Neural crest cell (in vitro differentiated cells): ENCODE measurements around the gene NDUFC1. TPM values are rescaled to one million over a fixed set of nuclear protein-coding genes. Genes with fewer than 3 reads are reported as not detected.

Source experiments
- DNase-seq: peaks from one replicate; pipeline ENCODE4 v3.0.0; 2021; ENCODE audit warnings: low read depth, mixed read lengths, low spot score
- H3K27ac Mint-ChIP-seq: one replicate; pipeline ENCODE4 v1.8.0; 2021; ENCODE audit warnings: mild to moderate bottlenecking, mixed read lengths; ENCODE audit not compliant: unreplicated experiment
- H3K27me3 Mint-ChIP-seq: 2 replicates; pipeline ENCODE4 v1.8.0; 2021; ENCODE audit warnings: low read depth, mild to moderate bottlenecking, mixed read lengths
- H3K36me3 Mint-ChIP-seq: 2 replicates; pipeline ENCODE4 v1.8.0; 2021; ENCODE audit warnings: low read depth, mild to moderate bottlenecking, mixed read lengths
- H3K4me1 Mint-ChIP-seq: 2 replicates; pipeline ENCODE4 v1.8.0; 2021; ENCODE audit warnings: mixed read lengths
- H3K4me3 Mint-ChIP-seq: one replicate; pipeline ENCODE4 v1.8.0; 2021; ENCODE audit warnings: mild to moderate bottlenecking, mixed read lengths
- H3K9me3 Mint-ChIP-seq: 2 replicates; pipeline ENCODE4 v1.8.0; 2021; ENCODE audit warnings: mixed read lengths
- total RNA-seq: library from RNA; stranded (reverse); gene quantifications from 2 replicates; pipeline ENCODE4 v1.2.1, GENCODE V29; 2021
- TF ChIP-seq, protein P1 (sequence below): fragments of 200-600 bp; sonication (generic); conservative IDR thresholded peaks from 2 replicates; pipeline ENCODE4 v1.5.0; 2021; ENCODE audit warnings: antibody characterized with exemption, mild to moderate bottlenecking

The NDUFC1 gene
- total RNA-seq, 1 donor from 2014 or later: 54.4 TPM

DNA sequence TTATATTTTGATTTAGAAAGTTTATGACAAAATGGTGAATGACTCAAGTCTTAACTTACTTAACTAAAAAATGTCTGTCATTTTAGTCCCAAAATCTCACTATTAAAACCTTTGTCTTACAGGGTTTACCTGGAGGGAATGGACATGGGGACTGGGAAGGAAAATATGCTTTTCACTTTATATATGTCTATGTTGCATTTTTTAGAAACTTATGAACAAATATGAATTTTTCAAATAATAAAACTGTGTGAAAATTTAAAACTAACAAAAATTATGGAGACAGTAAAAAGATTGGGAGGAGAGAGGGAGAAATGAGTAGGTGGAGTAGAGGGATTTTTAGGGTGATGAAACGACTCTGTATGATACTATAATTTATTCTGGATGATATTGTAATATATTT, 28.4 kb downstream of the NDUFC1 start:
- TF ChIP-seq, protein P1, sequence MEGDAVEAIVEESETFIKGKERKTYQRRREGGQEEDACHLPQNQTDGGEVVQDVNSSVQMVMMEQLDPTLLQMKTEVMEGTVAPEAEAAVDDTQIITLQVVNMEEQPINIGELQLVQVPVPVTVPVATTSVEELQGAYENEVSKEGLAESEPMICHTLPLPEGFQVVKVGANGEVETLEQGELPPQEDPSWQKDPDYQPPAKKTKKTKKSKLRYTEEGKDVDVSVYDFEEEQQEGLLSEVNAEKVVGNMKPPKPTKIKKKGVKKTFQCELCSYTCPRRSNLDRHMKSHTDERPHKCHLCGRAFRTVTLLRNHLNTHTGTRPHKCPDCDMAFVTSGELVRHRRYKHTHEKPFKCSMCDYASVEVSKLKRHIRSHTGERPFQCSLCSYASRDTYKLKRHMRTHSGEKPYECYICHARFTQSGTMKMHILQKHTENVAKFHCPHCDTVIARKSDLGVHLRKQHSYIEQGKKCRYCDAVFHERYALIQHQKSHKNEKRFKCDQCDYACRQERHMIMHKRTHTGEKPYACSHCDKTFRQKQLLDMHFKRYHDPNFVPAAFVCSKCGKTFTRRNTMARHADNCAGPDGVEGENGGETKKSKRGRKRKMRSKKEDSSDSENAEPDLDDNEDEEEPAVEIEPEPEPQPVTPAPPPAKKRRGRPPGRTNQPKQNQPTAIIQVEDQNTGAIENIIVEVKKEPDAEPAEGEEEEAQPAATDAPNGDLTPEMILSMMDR: no peak
- H3K27me3 Mint-ChIP-seq: peaks cover 23% of the 10 kb centered on the region
- no peak overlapping the region for H3K4me3 Mint-ChIP-seq
- H3K36me3 Mint-ChIP-seq: no peaks in the 10 kb centered on the region
- peaks cover under 1% of the 10 kb centered on the region for H3K4me1 Mint-ChIP-seq
- no peak for DNase-seq
- no peak overlapping the region for H3K27ac Mint-ChIP-seq
- H3K9me3 Mint-ChIP-seq: no peaks in the 10 kb centered on the region

DNA sequence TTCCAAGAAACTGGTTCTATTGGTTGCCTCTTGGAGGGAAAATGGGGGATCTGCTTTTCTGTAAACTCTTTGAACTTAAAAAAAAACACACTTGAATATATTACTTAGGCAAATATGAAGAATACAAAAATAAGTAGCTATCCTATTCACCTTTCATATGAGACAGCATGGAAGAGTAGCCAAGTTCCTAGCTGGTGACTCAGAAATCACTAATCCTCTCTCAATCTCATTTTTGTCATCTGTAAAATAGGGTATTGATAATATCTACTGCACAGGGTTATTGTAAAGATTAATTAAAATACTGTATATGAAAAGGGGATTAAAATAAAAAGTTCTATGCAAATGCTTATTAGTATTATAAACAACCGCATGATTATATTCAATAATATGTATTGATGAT, 35.0 kb downstream of the NDUFC1 start:
- Mint-ChIP-seq H3K4me1 (peaks cover 12% of the 10 kb centered on the region), H3K27ac (no peak overlapping the region), H3K27me3 (no peaks in the 10 kb centered on the region), H3K36me3 (no peaks in the 10 kb centered on the region), H3K9me3 (no peaks in the 10 kb centered on the region), H3K4me3 (no peak overlapping the region)
- DNase-seq: no peak
- TF ChIP-seq, protein P1: no peak

DNA sequence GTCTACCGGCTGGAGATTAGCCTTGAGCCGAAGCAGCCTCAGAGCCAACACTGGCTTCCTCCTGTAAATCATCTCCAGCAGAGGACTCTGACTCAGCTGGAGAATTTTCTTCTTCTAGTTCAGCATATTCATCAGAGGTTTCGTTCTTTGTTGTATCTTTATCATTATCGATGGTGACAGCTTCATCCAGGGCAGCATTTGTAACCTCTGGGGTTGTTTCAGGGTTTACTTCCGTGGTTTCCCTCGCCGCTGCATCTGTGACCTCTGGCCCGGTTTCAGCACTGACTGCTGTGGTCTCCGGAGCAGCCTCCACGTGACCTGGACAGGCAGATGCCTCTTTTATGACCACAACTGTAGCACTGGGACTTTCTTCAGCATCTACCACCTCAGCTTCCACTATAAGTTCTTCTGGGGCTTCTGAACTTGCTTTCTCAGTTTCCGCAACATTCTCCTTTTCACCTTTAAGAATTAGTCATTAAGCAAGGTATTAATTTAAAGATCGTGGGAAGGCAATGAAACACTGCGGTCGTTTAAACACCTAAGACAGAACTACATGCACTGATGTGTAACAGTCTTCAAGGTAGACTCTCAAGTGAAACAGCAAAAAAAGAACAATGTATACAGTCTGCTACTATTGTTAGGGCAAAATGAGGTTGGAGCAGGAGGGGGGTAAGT, 35.6 kb downstream of the NDUFC1 start:
- TF ChIP-seq, protein P1: no peak
- peaks cover 12% of the 10 kb centered on the region for H3K4me1 Mint-ChIP-seq
- peak overlapping the region; percentile 6 for H3K27ac Mint-ChIP-seq
- H3K27me3 Mint-ChIP-seq: no peaks in the 10 kb centered on the region
- no peak overlapping the region for H3K4me3 Mint-ChIP-seq
- H3K9me3 Mint-ChIP-seq: no peaks in the 10 kb centered on the region
- H3K36me3 Mint-ChIP-seq: no peaks in the 10 kb centered on the region
- DNase-seq: peak; percentile 34

DNA sequence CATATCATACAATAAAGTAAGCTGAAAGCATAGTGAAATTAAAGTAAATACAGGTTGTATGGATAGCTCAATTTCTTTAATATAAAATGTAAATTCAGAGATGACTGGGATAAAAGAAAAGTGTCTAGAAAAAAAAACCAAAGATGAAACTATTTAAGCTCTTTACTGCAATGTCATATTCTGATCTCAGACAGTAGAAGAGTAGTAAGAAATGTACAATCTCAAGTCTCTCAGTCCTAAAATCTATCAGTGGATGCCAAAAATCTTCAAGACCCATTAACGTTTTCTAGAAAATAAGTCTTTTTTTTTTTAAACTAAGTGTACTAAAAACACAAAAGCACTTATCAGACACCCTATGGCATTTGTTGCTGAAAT, 36.1 kb downstream of the NDUFC1 start:
- Mint-ChIP-seq H3K4me3 (no peak overlapping the region), H3K27me3 (no peaks in the 10 kb centered on the region), H3K4me1 (peaks cover 12% of the 10 kb centered on the region), H3K36me3 (no peaks in the 10 kb centered on the region), H3K27ac (no peak overlapping the region), H3K9me3 (no peaks in the 10 kb centered on the region)
- no peak for DNase-seq
- TF ChIP-seq, protein P1: no peak

DNA sequence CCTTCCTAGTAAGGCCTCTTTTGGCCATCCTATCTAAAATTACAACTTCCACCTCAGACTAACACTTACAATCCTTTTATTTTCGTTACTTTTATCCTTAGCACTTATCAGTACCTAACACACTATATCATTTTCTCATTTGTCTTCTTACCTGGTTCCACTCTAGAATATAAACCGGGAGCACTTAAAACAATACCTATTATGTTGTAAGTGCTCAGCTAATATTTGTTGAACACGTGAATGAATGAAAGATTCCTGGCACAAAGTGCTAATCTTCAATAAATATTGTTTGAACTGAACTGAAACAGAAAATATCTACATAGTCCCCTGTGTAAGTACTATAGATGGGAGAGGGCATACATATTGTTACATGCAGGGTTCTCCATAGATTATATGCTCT, 36.6 kb downstream of the NDUFC1 start:
- no peak for DNase-seq
- H3K36me3 Mint-ChIP-seq: no peaks in the 10 kb centered on the region
- H3K4me1 Mint-ChIP-seq: peaks cover 12% of the 10 kb centered on the region
- TF ChIP-seq, protein P1: no peak
- no peak overlapping the region for H3K4me3 Mint-ChIP-seq
- no peaks in the 10 kb centered on the region for H3K9me3 Mint-ChIP-seq
- no peaks in the 10 kb centered on the region for H3K27me3 Mint-ChIP-seq
- no peak overlapping the region for H3K27ac Mint-ChIP-seq
